A673 (cell line): Measurements from ENCODE around the gene UACA. TPM values are rescaled to one million over a fixed set of nuclear protein-coding genes. Genes with fewer than 3 reads are reported as not detected.

Experiments used
- BruUV-seq: library from RNA; stranded (reverse); fragments of 400-500 nt; replicated peaks from 2 replicates; lab custom pipeline; 2021; lab: Mats Ljungman, UMichigan
- CTCF ChIA-PET: fragments of 300-600 bp; sonication (Branson Sonifier 250); formaldehyde crosslinking; loops from one replicate; lab custom pipeline; 2022; ENCODE audit warnings: antibody characterized with exemption; lab: Charles Lee
- POLR2A ChIA-PET: fragments of 300-600 bp; sonication (Branson Sonifier 250); formaldehyde crosslinking; loops from one replicate; lab custom pipeline; 2022; ENCODE audit warnings: antibody characterized with exemption; ENCODE audit not compliant: low non-redundant PET; lab: Charles Lee
- DNase-seq: peaks from one replicate; pipeline ENCODE4 v3.0.0-alpha.2; 2015; ENCODE audit warnings: low spot score
- H3K27ac ChIP-seq: fragments of 200-600 bp; sonication (generic); 2 replicates; pipeline ENCODE4 v1.5.1; 2016; ENCODE audit warnings: mixed run types, low read depth, mild to moderate bottlenecking, mixed read lengths, antibody characterized with exemption, low read length; ENCODE audit not compliant: poor library complexity, severe bottlenecking
- H3K27me3 ChIP-seq: fragments of 200-600 bp; sonication (generic); replicated peaks from 2 replicates; pipeline ENCODE4 v1.6.1; 2017; ENCODE audit warnings: mixed run types, low read depth, mild to moderate bottlenecking, mixed read lengths, antibody characterized with exemption, low read length; ENCODE audit not compliant: insufficient read depth, poor library complexity
- H3K36me3 ChIP-seq: fragments of 200-600 bp; sonication (generic); 2 replicates; pipeline ENCODE4 v1.6.1; 2016; ENCODE audit warnings: mixed run types, mild to moderate bottlenecking, mixed read lengths, antibody characterized with exemption, low read length; ENCODE audit not compliant: insufficient read depth, poor library complexity, severe bottlenecking
- H3K4me1 ChIP-seq: fragments of 200-600 bp; sonication (generic); 2 replicates; pipeline ENCODE4 v1.6.1; 2017; ENCODE audit warnings: mixed run types, mild to moderate bottlenecking, mixed read lengths, antibody characterized with exemption, low read length; ENCODE audit not compliant: insufficient read depth, poor library complexity, severe bottlenecking
- H3K4me3 ChIP-seq: fragments of 200-600 bp; sonication (generic); 2 replicates; pipeline ENCODE4 v1.5.1; 2016; ENCODE audit warnings: low read depth, mixed run types, mild to moderate bottlenecking, mixed read lengths, low read length; ENCODE audit not compliant: poor library complexity, severe bottlenecking
- H3K9me3 ChIP-seq: fragments of 200-600 bp; sonication (generic); 2 replicates; pipeline ENCODE4 v1.6.1; 2016; ENCODE audit warnings: mixed run types, low read depth, mild to moderate bottlenecking, mixed read lengths, antibody characterized with exemption, low read length; ENCODE audit not compliant: poor library complexity, severe bottlenecking
- EZH2 ChIP-seq: fragments of 200-600 bp; sonication (generic); IDR thresholded peaks from 2 replicates; pipeline ENCODE4 v1.6.1; 2017; ENCODE audit warnings: borderline replicate concordance, low read depth, mild to moderate bottlenecking, mixed read lengths, antibody characterized with exemption, low read length; ENCODE audit not compliant: poor library complexity, severe bottlenecking
- intact Hi-C: fragments of 100-400 bp; cut with micrococcal nuclease; formaldehyde crosslinking; loops from one replicate; pipeline ENCODE4 v1.10.0; 2022; ENCODE audit not compliant: unreplicated experiment
- total RNA-seq: library from RNA; stranded (reverse); gene quantifications from 2 replicates; pipeline ENCODE4 v1.2.3, GENCODE V29; 2021
- TF ChIP-seq, protein P1 (sequence below): fragments of 300-800, 200-600 bp; sonication (generic); conservative IDR thresholded peaks from 2 replicates; pipeline ENCODE4 v1.5.1; 2017; ENCODE audit warnings: low read depth, mild to moderate bottlenecking, antibody characterized with exemption, low read length, moderate library complexity, mixed read lengths

UACA gene
- total RNA-seq, 1 experiment from 2014 or later = 26.9 TPM

DNA sequence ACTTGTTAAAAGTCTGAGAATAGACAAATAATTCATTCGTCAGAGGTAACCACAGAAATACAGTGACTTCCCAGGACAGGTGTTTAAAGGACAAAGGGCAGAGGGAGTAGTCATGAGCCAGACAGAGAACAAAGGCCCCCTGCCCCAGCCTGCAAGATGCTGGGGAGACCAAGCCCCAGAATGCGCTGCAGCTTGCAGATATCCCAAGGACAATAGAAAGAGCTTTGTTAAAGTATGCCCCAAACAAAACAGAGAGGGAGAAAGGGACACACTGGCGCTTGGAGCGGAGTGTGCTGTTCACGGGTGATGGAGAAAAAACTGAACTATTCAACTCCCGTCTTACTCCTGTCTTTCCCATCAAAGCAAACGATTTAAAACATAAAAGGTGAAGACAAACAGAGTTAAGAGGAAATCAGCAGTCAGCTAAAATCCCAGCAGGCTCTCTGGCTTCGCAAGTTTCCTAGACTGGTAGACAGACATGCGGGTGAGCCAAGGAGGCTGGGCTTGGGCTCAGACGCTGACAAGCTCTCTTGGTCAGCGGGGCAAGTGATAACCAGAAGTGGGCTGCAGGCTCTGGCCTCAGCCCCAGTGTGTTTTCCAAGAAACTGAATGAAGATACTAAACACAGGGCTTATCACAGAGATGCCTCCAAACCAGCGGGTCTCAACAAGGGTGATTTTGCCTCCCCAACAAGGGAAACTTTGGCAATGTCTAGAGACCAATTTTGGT lies 130.1 kb downstream of the UACA start:
- Histone ChIP-seq H3K36me3 (no peaks in the 10 kb centered on the region), H3K4me3 (no peak overlapping the region), H3K4me1 (peaks cover 5% of the 10 kb centered on the region), H3K27me3 (peaks cover 21% of the 10 kb centered on the region), H3K27ac (no peak overlapping the region), H3K9me3 (no peaks in the 10 kb centered on the region)
- CTCF ChIA-PET = no interaction called here
- intact Hi-C loops = no loop called here
- DNase-seq = no peak
- TF ChIP-seq, protein P1, sequence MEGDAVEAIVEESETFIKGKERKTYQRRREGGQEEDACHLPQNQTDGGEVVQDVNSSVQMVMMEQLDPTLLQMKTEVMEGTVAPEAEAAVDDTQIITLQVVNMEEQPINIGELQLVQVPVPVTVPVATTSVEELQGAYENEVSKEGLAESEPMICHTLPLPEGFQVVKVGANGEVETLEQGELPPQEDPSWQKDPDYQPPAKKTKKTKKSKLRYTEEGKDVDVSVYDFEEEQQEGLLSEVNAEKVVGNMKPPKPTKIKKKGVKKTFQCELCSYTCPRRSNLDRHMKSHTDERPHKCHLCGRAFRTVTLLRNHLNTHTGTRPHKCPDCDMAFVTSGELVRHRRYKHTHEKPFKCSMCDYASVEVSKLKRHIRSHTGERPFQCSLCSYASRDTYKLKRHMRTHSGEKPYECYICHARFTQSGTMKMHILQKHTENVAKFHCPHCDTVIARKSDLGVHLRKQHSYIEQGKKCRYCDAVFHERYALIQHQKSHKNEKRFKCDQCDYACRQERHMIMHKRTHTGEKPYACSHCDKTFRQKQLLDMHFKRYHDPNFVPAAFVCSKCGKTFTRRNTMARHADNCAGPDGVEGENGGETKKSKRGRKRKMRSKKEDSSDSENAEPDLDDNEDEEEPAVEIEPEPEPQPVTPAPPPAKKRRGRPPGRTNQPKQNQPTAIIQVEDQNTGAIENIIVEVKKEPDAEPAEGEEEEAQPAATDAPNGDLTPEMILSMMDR = no peak
- no peak for TF ChIP-seq EZH2
- POLR2A ChIA-PET = no interaction called here
- BruUV-seq = no TSS peak

- CTCF ChIA-PET = no interaction called here
- no peak for DNase-seq
Observed at GRCh38 chr15:70632491-70633102, 130.8 kb downstream of the UACA start.

GRCh38 chr15:70632079-70632478 lies 131.3 kb downstream of the UACA start:
- H3K36me3 ChIP-seq = no peaks in the 10 kb centered on the region
- no peak for DNase-seq
- H3K4me1 ChIP-seq = peaks cover 9% of the 10 kb centered on the region
- POLR2A ChIA-PET = no interaction called here
- intact Hi-C loops = no loop called here
- no peaks in the 10 kb centered on the region for H3K9me3 ChIP-seq
- H3K4me3 ChIP-seq = no peak overlapping the region
- CTCF ChIA-PET = no interaction called here
- peaks cover 21% of the 10 kb centered on the region for H3K27me3 ChIP-seq
- BruUV-seq = no TSS peak
- TF ChIP-seq EZH2 = no peak
- TF ChIP-seq, protein P1 = no peak
- no peak overlapping the region for H3K27ac ChIP-seq

More at GRCh38 chr15:70632491-70633102, 130.8 kb downstream of the UACA start:
- peaks cover 21% of the 10 kb centered on the region for H3K27me3 ChIP-seq
- peaks cover 9% of the 10 kb centered on the region for H3K4me1 ChIP-seq
- TF ChIP-seq, protein P1 = no peak
- TF ChIP-seq EZH2 = no peak
- BruUV-seq = no TSS peak
- no peaks in the 10 kb centered on the region for H3K36me3 ChIP-seq
- no peak overlapping the region for H3K4me3 ChIP-seq
- intact Hi-C loops = no loop called here
- H3K27ac ChIP-seq = no peak overlapping the region
- POLR2A ChIA-PET = no interaction called here
- no peaks in the 10 kb centered on the region for H3K9me3 ChIP-seq
